Ishikawa (cell line): ENCODE data around the gene PHACTR4.

Experiments
- CEBPB ChIP-seq: IDR thresholded peaks from 2 replicates; pipeline ENCODE4 v1.6.1; 2012
- CREB1 ChIP-seq: IDR thresholded peaks from 2 replicates; pipeline ENCODE4 v1.6.1; 2012; ENCODE audit warnings: low read depth
- EGR1 ChIP-seq: IDR thresholded peaks from 2 replicates; pipeline ENCODE4 v1.6.1; 2012
- EP300 ChIP-seq: IDR thresholded peaks from 2 replicates; pipeline ENCODE4 v1.6.1; 2012; ENCODE audit warnings: borderline replicate concordance
- MAX ChIP-seq: IDR thresholded peaks from 2 replicates; pipeline ENCODE4 v1.6.1; 2012
- NFIC ChIP-seq: IDR thresholded peaks from 2 replicates; pipeline ENCODE4 v1.6.1; 2012
- REST ChIP-seq: IDR thresholded peaks from 2 replicates; pipeline ENCODE4 v1.6.1; 2012; ENCODE audit warnings: low read depth, mild to moderate bottlenecking
- TAF1 ChIP-seq: IDR thresholded peaks from 2 replicates; pipeline ENCODE4 v1.6.1; 2012; ENCODE audit warnings: low read depth, mild to moderate bottlenecking
- TCF12 ChIP-seq: IDR thresholded peaks from 2 replicates; pipeline ENCODE4 v1.6.1; 2012; ENCODE audit warnings: low read depth
- TEAD4 ChIP-seq: IDR thresholded peaks from 2 replicates; pipeline ENCODE4 v1.6.1; 2012
- ZBTB7A ChIP-seq: IDR thresholded peaks from 2 replicates; pipeline ENCODE4 v1.6.1; 2012; ENCODE audit warnings: low read depth

GRCh38 chr1:28395181-28395580 lies 25.6 kb downstream of the PHACTR4 start:
- TF ChIP-seq REST (no peak), CREB1 (no peak), EP300 (no peak), CEBPB (no peak), TAF1 (no peak), EGR1 (no peak), MAX (no peak), ZBTB7A (no peak), NFIC (no peak), TCF12 (no peak), TEAD4 (no peak)
